ENCODE data around the gene OSBPL8. TPM values are rescaled to one million over a fixed set of nuclear protein-coding genes. Genes with fewer than 3 reads are reported as not detected.

Gene OSBPL8
- total and polyA plus RNA-seq, 2 of the 8 experiments (the other 6 are each of a cell fraction or from before 2014, with no cell fraction given), result 10.9 to 81.1 TPM

- peak overlapping the region; percentile 81 to 93 (median 90) for H3K4me3 ChIP-seq (ENCODE audit: extremely low read depth in 1 of 4, insufficient read depth in 2 of 4, low read depth in 3 of 4, low read length in 4 of 4)
- H2BK120ac ChIP-seq (replicated peaks; ENCODE audit: low read depth, low read length), result no peak overlapping the region
- H4K20me1 ChIP-seq (replicated peaks in 1 of 2; ENCODE audit: control insufficient read depth in 1 of 2, insufficient read depth in 2 of 2, low read length in 2 of 2), result no peaks in the 10 kb centered on the region
- peak overlapping the region; percentile 43 for H3K56ac ChIP-seq (replicated peaks; ENCODE audit: insufficient read length, low read depth, low read length)
- peak overlapping the region; percentile 57 to 93 (median 86) for H3K9ac ChIP-seq (replicated peaks in 1 of 4; ENCODE audit: extremely low read depth in 1 of 4, low read depth in 3 of 4, low read length in 3 of 4)
- H3K9me3 ChIP-seq (ENCODE audit: insufficient read depth in 2 of 2, low read depth in 1 of 2, low read length in 1 of 2), result no peaks in the 10 kb centered on the region
- 2% methylated on average over 33 of the region's 33 CpGs; no CpG with 5 or more reads in 1 of the 2 experiments for WGBS, 2 experiments (ENCODE audit: extremely low coverage in 1 of 2, insufficient coverage in 1 of 2, insufficient read length in 1 of 2, insufficient replicate concordance in 2 of 2, low coverage in 1 of 2, low lambda C conversion rate in 2 of 2, missing lambda C conversion rate in 1 of 2)
- no peak overlapping the region for H2AK5ac ChIP-seq (ENCODE audit: low read depth, low read length)
- no peak overlapping the region for H2BK12ac ChIP-seq (ENCODE audit: low read depth, low read length)
- H3K4ac ChIP-seq (replicated peaks; ENCODE audit: insufficient read length, low read depth, low read length), result no peak overlapping the region
- 0 out of 2 replicates have a peak overlapping the region, but pooled peaks have one; percentile 22 for H2BK5ac ChIP-seq (ENCODE audit: low read depth, low read length)
- no peak overlapping the region for H2BK15ac ChIP-seq (ENCODE audit: low read length)
- H4K5ac ChIP-seq (ENCODE audit: insufficient read length, low read depth, low read length), result peak overlapping the region; percentile 84
- peak overlapping the region; percentile 35; the same call in 1 of the 2 replicates for H2AFZ ChIP-seq (ENCODE audit: low read length)
- ChIA-PET POLR2A (ENCODE audit: partially characterized antibody) (interaction anchor here (0.6 to 2.0 kb wide), 13 partner anchors 8 to 1168 kb away, joined by 3 to 15 read pairs (median 4); partner anchors contain the start of gene ZDHHC17), CTCF (ENCODE audit: partially characterized antibody) (interaction anchor here (2.0 kb wide), 1 partner anchor 85 kb away, joined by 4 read pairs; no protein-coding TSS in a partner anchor)
- no peaks in the 10 kb centered on the region for H3K36me3 ChIP-seq (ENCODE audit: control insufficient read depth in 2 of 4, insufficient read depth in 4 of 4, low read length in 3 of 4)
- H2BK20ac ChIP-seq (ENCODE audit: low read length), result no peak overlapping the region
- FAIRE-seq (no peak), DNase-seq (ENCODE audit: low read depth in 1 of 2, low spot score in 2 of 2) (peak in 1 of 2 experiments; percentile 2)
- no peak overlapping the region; the same call in 1 of the 2 replicates for H3K18ac ChIP-seq (ENCODE audit: extremely low read depth, low read length)
- peak overlapping the region; percentile 93; the same call in 1 of the 2 replicates for H4K8ac ChIP-seq (ENCODE audit: extremely low read depth, insufficient read depth, low read length)
- H3K14ac ChIP-seq (ENCODE audit: insufficient read length), result no peak overlapping the region
- H3K27ac ChIP-seq (ENCODE audit: low read depth, low read length), result peak overlapping the region; percentile 79
- H3K23ac ChIP-seq (ENCODE audit: insufficient read length), result no peak overlapping the region
- H3K27me3 ChIP-seq (replicated peaks in 1 of 4; ENCODE audit: control insufficient read depth in 3 of 4, extremely low read depth in 1 of 4, insufficient read depth in 3 of 4, low read length in 3 of 4), result no peaks in the 10 kb centered on the region
- H3K79me2 ChIP-seq (ENCODE audit: control insufficient read depth in 1 of 2, insufficient read depth in 2 of 2, low read length in 2 of 2), result peaks cover 0 to 48% of the 10 kb centered on the region in 2 experiments; a peak in 2 of 4 replicates
- H3K79me1 ChIP-seq (ENCODE audit: low read depth, low read length), result no peaks in the 10 kb centered on the region
- H4K91ac ChIP-seq (replicated peaks; ENCODE audit: insufficient read length, low read length), result peak overlapping the region; percentile 12
- peak overlapping the region; percentile 78 to 92 for H3K4me2 ChIP-seq (ENCODE audit: insufficient read depth in 1 of 2, low read depth in 2 of 2, low read length in 2 of 2)
- H3K23me2 ChIP-seq (ENCODE audit: low read depth, low read length), result peaks cover 4% of the 10 kb centered on the region; the same call in 1 of the 2 replicates
- H3K4me1 ChIP-seq (replicated peaks in 1 of 4; ENCODE audit: control insufficient read depth in 3 of 4, insufficient read depth in 4 of 4, low read length in 3 of 4), result peaks cover 0 to 2% (median 0%) of the 10 kb centered on the region in 4 experiments; a peak in 1 of 7 replicates
- TF ChIP-seq SIN3A (conservative IDR thresholded peaks at IDR 0.05 in 1 of 2, IDR thresholded peaks at IDR 0.05 in 1 of 2; ENCODE audit: low read depth in 1 of 2, low read length in 2 of 2) (no peak; a peak in 2 of 4 replicates), POLR2A (IDR thresholded peaks at IDR 0.05; ENCODE audit: control extremely low read depth in 1 of 2, low read depth in 2 of 2, low read length in 2 of 2) (no peak; a peak in 1 of 3 replicates), KDM5A (IDR thresholded peaks at IDR 0.05; ENCODE audit: low read length) (no peak), BRCA1 (IDR thresholded peaks at IDR 0.05; ENCODE audit: low read depth, low read length) (no peak), E2F6 (IDR thresholded peaks at IDR 0.05) (no peak; the same call in 1 of the 2 replicates), CEBPB (IDR thresholded peaks at IDR 0.05; ENCODE audit: low read depth, low read length) (no peak), SIX5 (IDR thresholded peaks at IDR 0.05; ENCODE audit: low read depth, low read length) (no peak), CHD1 (IDR thresholded peaks at IDR 0.05; ENCODE audit: low read depth, low read length) (no peak), CREB1 (IDR thresholded peaks at IDR 0.05) (no peak), TCF12 (IDR thresholded peaks at IDR 0.05; ENCODE audit: low read depth, low read length) (no peak), TAF1 (IDR thresholded peaks at IDR 0.05; ENCODE audit: low read depth, low read length) (no peak)
These were observed 729 bp downstream of the OSBPL8 start for GRCh38 chr12:76558684-76559399.

Data from H1 (cell line).